Activated T-helper 2 cell treated with anti-CD3 and anti-CD28 coated beads, Interferon-gamma antibody, Interleukin-2, Interleukin-4, amounts not matched to agents 10 μg/mL and 5 μg/mL and 100 μg/mL, durations not matched to agents 14 hours and 24 hours and 36 hours (primary cell): ENCODE results near the gene TYW1. TPM values are rescaled to one million over a fixed set of nuclear protein-coding genes. Genes with fewer than 3 reads are reported as not detected.
"Not testable (repeated sequence)": the region's sequence is repeated elsewhere in the genome, so short reads cannot be mapped to it uniquely, and the experiment has no call there.

Experiments used
- DNase-seq: peaks from one replicate; pipeline ENCODE4 v3.0.0; 2021; ENCODE audit warnings: low spot score
- H3K27ac Mint-ChIP-seq: one replicate; pipeline ENCODE4 v1.8.0; 2021; ENCODE audit warnings: mixed read lengths
- H3K27me3 Mint-ChIP-seq: one replicate; pipeline ENCODE4 v1.8.0; 2021; ENCODE audit warnings: low read depth, mixed read lengths
- H3K36me3 Mint-ChIP-seq: one replicate; pipeline ENCODE4 v1.8.0; 2021; ENCODE audit warnings: low read depth, mixed read lengths
- H3K4me1 Mint-ChIP-seq: one replicate; pipeline ENCODE4 v1.8.0; 2021; ENCODE audit warnings: low read depth, mixed read lengths
- H3K4me3 Mint-ChIP-seq: one replicate; pipeline ENCODE4 v1.8.0; 2021; ENCODE audit warnings: low read depth, mild to moderate bottlenecking, moderate library complexity, mixed read lengths
- H3K9me3 Mint-ChIP-seq: one replicate; pipeline ENCODE4 v1.8.0; 2021; ENCODE audit warnings: mixed read lengths
- intact Hi-C: fragments of 100-400 bp; cut with micrococcal nuclease; formaldehyde crosslinking; loops from one replicate; pipeline ENCODE4 v1.15.1; 2023
- total RNA-seq: library from RNA; stranded (reverse); gene quantifications from 2 replicates; pipeline ENCODE4 v1.2.3, GENCODE V29; 2022

Gene TYW1
- total RNA-seq, 1 donor from 2014 or later = 17.7 TPM

GRCh38 chr7:67130766-67131165 lies 134.1 kb downstream of the TYW1 start:
- H3K4me3 Mint-ChIP-seq, H3K27ac Mint-ChIP-seq, DNase-seq, intact Hi-C loops, H3K9me3 Mint-ChIP-seq, H3K27me3 Mint-ChIP-seq: not testable (repeated sequence)
- Mint-ChIP-seq H3K36me3 (peaks cover 11% of the 10 kb centered on the region), H3K4me1 (peaks cover 22% of the 10 kb centered on the region)

GRCh38 chr7:67134912-67135311 lies 138.3 kb downstream of the TYW1 start:
- H3K9me3 Mint-ChIP-seq, H3K4me3 Mint-ChIP-seq, H3K36me3 Mint-ChIP-seq, H3K27me3 Mint-ChIP-seq, H3K4me1 Mint-ChIP-seq, intact Hi-C loops, DNase-seq, H3K27ac Mint-ChIP-seq: not testable (repeated sequence)

- not testable (repeated sequence) for H3K9me3 Mint-ChIP-seq
Measured at GRCh38 chr7:67135617-67136486, 139.2 kb downstream of the TYW1 start.

GRCh38 chr7:67137489-67137888 lies 140.9 kb downstream of the TYW1 start:
- H3K27ac Mint-ChIP-seq, H3K9me3 Mint-ChIP-seq, H3K27me3 Mint-ChIP-seq, H3K4me1 Mint-ChIP-seq, intact Hi-C loops, DNase-seq, H3K36me3 Mint-ChIP-seq, H3K4me3 Mint-ChIP-seq: not testable (repeated sequence)

More at GRCh38 chr7:67135617-67136486, 139.2 kb downstream of the TYW1 start:
- H3K27ac Mint-ChIP-seq, DNase-seq, H3K4me1 Mint-ChIP-seq, H3K36me3 Mint-ChIP-seq, H3K4me3 Mint-ChIP-seq, intact Hi-C loops, H3K27me3 Mint-ChIP-seq: not testable (repeated sequence)

GRCh38 chr7:67139876-67140275 lies 143.2 kb downstream of the TYW1 start:
- H3K4me3 Mint-ChIP-seq, H3K27ac Mint-ChIP-seq, intact Hi-C loops, DNase-seq, H3K27me3 Mint-ChIP-seq, H3K4me1 Mint-ChIP-seq, H3K9me3 Mint-ChIP-seq, H3K36me3 Mint-ChIP-seq: not testable (repeated sequence)

GRCh38 chr7:67141001-67141400 lies 144.4 kb downstream of the TYW1 start:
- intact Hi-C loops = not testable (repeated sequence)

GRCh38 chr7:67143091-67143786 lies 146.6 kb downstream of the TYW1 start:
- intact Hi-C loops = not testable (repeated sequence)

More at GRCh38 chr7:67141001-67141400, 144.4 kb downstream of the TYW1 start:
- H3K36me3 Mint-ChIP-seq, H3K4me1 Mint-ChIP-seq, H3K4me3 Mint-ChIP-seq, DNase-seq, H3K9me3 Mint-ChIP-seq, H3K27me3 Mint-ChIP-seq, H3K27ac Mint-ChIP-seq: not testable (repeated sequence)

GRCh38 chr7:67145581-67146193 lies 149.1 kb downstream of the TYW1 start:
- H3K27me3 Mint-ChIP-seq, H3K9me3 Mint-ChIP-seq, H3K27ac Mint-ChIP-seq, H3K36me3 Mint-ChIP-seq, intact Hi-C loops, H3K4me3 Mint-ChIP-seq, H3K4me1 Mint-ChIP-seq, DNase-seq: not testable (repeated sequence)

More at GRCh38 chr7:67143091-67143786, 146.6 kb downstream of the TYW1 start:
- H3K36me3 Mint-ChIP-seq, H3K4me3 Mint-ChIP-seq, H3K9me3 Mint-ChIP-seq, H3K27me3 Mint-ChIP-seq, DNase-seq, H3K4me1 Mint-ChIP-seq, H3K27ac Mint-ChIP-seq: not testable (repeated sequence)

- H3K4me1 Mint-ChIP-seq, H3K27me3 Mint-ChIP-seq, intact Hi-C loops, H3K27ac Mint-ChIP-seq, H3K9me3 Mint-ChIP-seq, DNase-seq, H3K4me3 Mint-ChIP-seq: not testable (repeated sequence)
- H3K36me3 Mint-ChIP-seq = peaks cover 20% of the 10 kb centered on the region
Measured at GRCh38 chr7:67149131-67149530, 152.5 kb downstream of the TYW1 start.

- H3K27ac Mint-ChIP-seq, intact Hi-C loops, H3K27me3 Mint-ChIP-seq, DNase-seq, H3K4me3 Mint-ChIP-seq, H3K4me1 Mint-ChIP-seq: not testable (repeated sequence)
- H3K9me3 Mint-ChIP-seq = peaks cover 23% of the 10 kb centered on the region
- H3K36me3 Mint-ChIP-seq = peaks cover 41% of the 10 kb centered on the region
Measured at GRCh38 chr7:67154374-67154773, 157.7 kb downstream of the TYW1 start.

- H3K36me3 Mint-ChIP-seq = peaks cover 41% of the 10 kb centered on the region
- not testable (repeated sequence) for H3K4me1 Mint-ChIP-seq
Measured at GRCh38 chr7:67156064-67156463, 159.4 kb downstream of the TYW1 start.

GRCh38 chr7:67163285-67163684 lies 166.7 kb downstream of the TYW1 start:
- H3K4me3 Mint-ChIP-seq, H3K9me3 Mint-ChIP-seq, H3K36me3 Mint-ChIP-seq, DNase-seq, H3K27ac Mint-ChIP-seq, H3K4me1 Mint-ChIP-seq, H3K27me3 Mint-ChIP-seq, intact Hi-C loops: not testable (repeated sequence)

More at GRCh38 chr7:67156064-67156463, 159.4 kb downstream of the TYW1 start:
- peaks cover 23% of the 10 kb centered on the region for H3K9me3 Mint-ChIP-seq
- H3K27ac Mint-ChIP-seq, DNase-seq, H3K27me3 Mint-ChIP-seq, H3K4me3 Mint-ChIP-seq, intact Hi-C loops: not testable (repeated sequence)

GRCh38 chr7:67171151-67171550 lies 174.5 kb downstream of the TYW1 start:
- DNase-seq, intact Hi-C loops, H3K27me3 Mint-ChIP-seq, H3K9me3 Mint-ChIP-seq, H3K36me3 Mint-ChIP-seq, H3K4me3 Mint-ChIP-seq, H3K27ac Mint-ChIP-seq, H3K4me1 Mint-ChIP-seq: not testable (repeated sequence)
